ENCODE results near the gene VEZF1.

The VEZF1 gene

DNA sequence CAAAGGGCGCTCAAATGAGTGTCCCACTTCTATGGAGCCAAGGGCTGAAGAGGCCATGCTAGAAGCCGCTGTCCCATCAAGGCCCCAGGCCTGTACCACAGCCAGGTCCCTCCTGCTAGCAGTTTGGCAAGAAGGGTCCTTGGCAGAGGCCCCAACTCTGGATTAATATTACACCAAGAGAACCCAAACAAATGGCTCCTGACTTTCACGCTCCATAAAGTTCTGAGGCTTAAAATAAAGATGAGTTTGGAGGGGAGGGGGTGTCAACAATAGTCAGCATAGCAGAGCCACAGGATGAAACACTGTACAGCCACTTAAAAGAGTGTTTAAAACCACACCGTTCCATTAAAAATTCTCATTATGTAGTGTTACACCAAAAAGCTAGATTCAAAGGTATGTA is 63.4 kb downstream of the VEZF1 start:
- no peak for DNase-seq
